ENCODE results near the gene CST6.
"Not testable (repeated sequence)": the region's sequence is repeated elsewhere in the genome, so short reads cannot be mapped to it uniquely, and the experiment has no call there.

Gene CST6

DNA sequence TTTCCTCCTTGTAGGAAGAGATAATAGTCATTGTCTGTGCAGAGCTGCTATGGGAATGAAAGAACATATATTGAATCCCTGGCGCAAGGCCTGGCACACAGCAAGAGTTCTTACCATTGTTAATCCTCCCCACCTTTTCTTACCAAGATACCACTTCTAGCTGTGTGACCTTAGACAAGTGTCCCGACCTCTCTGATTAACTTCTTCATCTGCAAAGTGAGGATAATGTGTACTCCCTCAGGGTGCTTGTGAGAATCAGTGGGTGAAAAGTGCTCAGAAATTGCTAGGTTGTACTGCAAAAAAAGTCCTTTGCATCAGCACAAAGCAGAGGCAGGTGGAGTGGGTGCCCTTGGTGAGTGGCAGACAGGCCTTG, 3.7 kb upstream of the CST6 start:
- in situ Hi-C loops (cut with HindIII; ENCODE audit: low sequenced_read_pairs), result no loop called here
- DNase-seq (ENCODE audit: low read depth, low spot score), result no peak
- TF ChIP-seq, protein P1, sequence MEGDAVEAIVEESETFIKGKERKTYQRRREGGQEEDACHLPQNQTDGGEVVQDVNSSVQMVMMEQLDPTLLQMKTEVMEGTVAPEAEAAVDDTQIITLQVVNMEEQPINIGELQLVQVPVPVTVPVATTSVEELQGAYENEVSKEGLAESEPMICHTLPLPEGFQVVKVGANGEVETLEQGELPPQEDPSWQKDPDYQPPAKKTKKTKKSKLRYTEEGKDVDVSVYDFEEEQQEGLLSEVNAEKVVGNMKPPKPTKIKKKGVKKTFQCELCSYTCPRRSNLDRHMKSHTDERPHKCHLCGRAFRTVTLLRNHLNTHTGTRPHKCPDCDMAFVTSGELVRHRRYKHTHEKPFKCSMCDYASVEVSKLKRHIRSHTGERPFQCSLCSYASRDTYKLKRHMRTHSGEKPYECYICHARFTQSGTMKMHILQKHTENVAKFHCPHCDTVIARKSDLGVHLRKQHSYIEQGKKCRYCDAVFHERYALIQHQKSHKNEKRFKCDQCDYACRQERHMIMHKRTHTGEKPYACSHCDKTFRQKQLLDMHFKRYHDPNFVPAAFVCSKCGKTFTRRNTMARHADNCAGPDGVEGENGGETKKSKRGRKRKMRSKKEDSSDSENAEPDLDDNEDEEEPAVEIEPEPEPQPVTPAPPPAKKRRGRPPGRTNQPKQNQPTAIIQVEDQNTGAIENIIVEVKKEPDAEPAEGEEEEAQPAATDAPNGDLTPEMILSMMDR (IDR thresholded peaks at IDR 0.05; ENCODE audit: low read depth, low read length), result no peak
- no peak overlapping the region for H3K4me3 ChIP-seq (ENCODE audit: low read depth, low read length)

DNA sequence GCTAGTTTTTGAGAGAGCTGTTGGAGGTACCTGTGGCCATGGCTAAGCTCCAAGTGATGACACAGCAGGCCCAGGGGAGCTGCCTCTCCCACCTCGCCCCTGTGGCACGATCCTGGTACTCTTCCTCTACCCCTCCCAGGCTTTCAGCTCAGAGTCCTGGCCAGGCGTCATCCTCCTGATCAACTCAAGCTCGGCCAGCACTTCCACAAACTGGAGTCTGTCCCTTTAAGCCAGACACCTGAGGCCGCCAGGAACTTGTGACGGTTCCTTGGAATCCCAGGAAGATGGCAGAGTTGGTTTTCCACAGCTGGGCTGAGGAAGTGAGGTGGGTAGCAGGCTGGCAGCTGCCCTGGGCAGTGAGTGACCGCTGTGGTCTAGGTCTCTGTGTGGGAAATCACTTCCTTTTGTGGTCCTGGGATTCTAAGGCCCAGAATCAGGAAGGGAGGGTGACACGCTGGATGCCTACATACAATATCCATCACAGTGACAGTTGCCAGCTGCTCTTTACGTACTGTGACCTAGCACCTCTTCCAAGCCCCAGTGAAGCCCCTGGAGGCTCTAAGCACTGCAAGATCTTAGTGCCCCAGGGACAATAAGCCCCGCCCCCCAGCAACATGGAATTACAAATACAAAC, 3.2 kb upstream of the CST6 start:
- TF ChIP-seq, protein P1 (IDR thresholded peaks at IDR 0.05; ENCODE audit: low read depth, low read length), result no peak
- in situ Hi-C loops (cut with HindIII; ENCODE audit: low sequenced_read_pairs), result no loop called here
- no peak for DNase-seq (ENCODE audit: low read depth, low spot score)
- no peak overlapping the region for H3K4me3 ChIP-seq (ENCODE audit: low read depth, low read length)

DNA sequence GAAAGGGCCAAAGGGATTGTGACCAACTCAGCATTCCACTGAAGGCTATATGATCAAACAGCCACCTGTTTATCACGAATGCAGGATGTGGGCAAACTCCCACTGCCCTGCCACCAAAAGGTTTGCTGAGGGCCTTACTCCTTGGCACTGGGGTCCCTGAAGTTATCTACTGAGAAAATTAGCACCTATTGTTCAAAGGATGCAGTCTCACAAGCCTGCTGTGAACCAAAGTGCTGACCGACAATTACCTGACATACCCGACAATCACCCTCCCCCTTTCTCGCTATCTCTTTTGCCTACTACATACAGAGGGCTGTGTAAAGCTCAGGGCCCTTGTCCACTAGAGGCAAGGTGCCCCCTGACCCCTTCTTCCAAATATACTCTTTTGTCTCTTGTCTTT, 1.8 kb upstream of the CST6 start:
- DNase-seq (ENCODE audit: low read depth, low spot score); in situ Hi-C loops (cut with HindIII; ENCODE audit: low sequenced_read_pairs): not testable (repeated sequence)

DNA sequence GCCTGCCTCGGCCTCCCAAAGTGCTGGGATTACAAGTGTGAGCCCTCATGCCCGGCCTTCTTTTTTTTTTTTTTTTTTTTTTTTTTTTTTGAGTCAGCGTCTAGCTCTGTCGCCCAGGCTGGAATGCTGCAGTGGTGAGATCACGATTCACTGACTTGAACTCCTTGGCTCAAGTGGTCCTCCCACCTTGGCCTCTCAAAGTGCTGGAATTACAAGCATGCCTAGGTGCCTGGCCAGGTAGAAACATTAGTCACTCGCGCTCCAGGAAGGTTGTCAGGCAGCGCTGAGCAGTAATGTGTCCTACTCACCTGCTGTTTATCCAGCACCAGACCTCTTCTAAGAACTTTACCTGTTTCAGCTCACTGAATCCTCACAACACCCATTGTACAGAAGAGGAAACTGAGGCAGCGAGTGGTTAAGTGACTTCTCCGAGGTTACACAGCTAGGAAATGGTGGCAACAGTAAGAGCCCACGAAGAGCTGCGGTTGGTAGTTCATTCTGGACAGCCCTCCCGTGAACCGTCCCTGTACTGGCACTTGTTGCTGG, 496 bp upstream of the CST6 start:
- TF ChIP-seq, protein P1 (IDR thresholded peaks at IDR 0.05; ENCODE audit: low read depth, low read length), result no peak
- DNase-seq (ENCODE audit: low read depth, low spot score), result peak; percentile 40
- in situ Hi-C loops (cut with HindIII; ENCODE audit: low sequenced_read_pairs), result no loop called here
- no peak overlapping the region for H3K4me3 ChIP-seq (ENCODE audit: low read depth, low read length)

More for the DNA sequence above, 1.8 kb upstream of the CST6 start:
- H3K4me3 ChIP-seq (ENCODE audit: low read depth, low read length), result not testable (repeated sequence)

DNA sequence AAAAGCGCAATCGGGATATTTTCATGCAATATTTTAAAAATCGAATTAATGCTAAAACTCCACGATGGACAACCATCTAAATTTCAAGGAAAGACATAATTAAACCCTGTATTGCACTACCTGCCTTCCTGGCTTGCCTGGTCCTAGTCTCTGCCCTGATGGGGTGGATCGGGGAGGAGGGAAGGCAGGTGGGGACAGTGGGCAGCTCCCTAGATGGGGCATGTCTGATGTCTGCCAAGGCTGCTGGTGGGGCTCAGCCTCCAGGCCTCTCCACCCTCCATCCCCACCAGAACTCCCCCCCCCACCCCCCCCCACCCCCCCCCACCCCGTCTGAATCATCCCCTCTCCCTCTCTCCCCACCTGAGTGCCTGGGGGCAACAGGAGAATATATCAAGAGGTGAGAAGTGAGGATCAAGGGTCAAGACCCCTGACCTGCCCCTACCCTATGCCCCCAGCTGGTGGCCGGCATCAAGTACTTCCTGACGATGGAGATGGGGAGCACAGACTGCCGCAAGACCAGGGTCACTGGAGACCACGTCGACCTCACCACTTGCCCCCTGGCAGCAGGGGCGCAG, 650 bp downstream of the CST6 start:
- in situ Hi-C loops (cut with HindIII; ENCODE audit: low sequenced_read_pairs), result no loop called here
- TF ChIP-seq, protein P1 (IDR thresholded peaks at IDR 0.05; ENCODE audit: low read depth, low read length), result no peak
- DNase-seq (ENCODE audit: low read depth, low spot score), result no peak
- no peak overlapping the region for H3K4me3 ChIP-seq (ENCODE audit: low read depth, low read length)

DNA sequence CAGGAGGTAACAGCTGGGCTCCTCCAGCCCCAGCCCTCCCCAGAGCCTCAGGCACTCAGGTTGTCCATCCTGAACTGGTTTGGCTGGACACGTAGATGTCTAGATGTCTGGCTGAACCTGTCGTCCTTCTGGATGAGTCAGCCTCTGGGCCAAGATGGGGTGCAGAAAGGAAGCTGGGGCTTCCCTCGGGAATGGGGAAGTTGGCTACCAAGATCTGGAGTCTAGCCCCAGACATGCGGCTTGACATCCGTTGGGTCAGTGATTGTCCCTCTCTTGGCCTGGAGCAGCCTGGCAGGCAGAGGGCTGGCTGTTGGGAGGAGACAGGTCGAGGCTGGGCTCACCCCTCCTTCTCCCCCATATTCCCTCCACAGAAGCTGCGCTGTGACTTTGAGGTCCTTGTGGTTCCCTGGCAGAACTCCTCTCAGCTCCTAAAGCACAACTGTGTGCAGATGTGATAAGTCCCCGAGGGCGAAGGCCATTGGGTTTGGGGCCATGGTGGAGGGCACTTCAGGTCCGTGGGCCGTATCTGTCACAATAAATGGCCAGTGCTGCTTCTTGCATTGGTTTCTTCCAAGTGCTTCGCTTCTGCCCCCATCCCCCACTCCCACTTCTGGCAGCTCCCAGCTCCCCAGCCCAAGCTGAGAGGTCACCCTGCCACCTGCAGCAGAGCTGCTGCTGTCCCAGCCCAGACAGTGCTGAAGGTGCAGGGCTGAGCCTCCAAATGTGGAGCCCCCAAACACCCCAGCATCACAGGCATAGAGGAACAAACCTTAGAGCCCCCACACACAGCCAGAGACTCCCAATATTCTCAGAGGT, 1.3 kb downstream of the CST6 start:
- no peak for DNase-seq (ENCODE audit: low read depth, low spot score)
- TF ChIP-seq, protein P1 (IDR thresholded peaks at IDR 0.05; ENCODE audit: low read depth, low read length), result no peak
- in situ Hi-C loops (cut with HindIII; ENCODE audit: low sequenced_read_pairs), result no loop called here
- H3K4me3 ChIP-seq (ENCODE audit: low read depth, low read length), result no peak overlapping the region

DNA sequence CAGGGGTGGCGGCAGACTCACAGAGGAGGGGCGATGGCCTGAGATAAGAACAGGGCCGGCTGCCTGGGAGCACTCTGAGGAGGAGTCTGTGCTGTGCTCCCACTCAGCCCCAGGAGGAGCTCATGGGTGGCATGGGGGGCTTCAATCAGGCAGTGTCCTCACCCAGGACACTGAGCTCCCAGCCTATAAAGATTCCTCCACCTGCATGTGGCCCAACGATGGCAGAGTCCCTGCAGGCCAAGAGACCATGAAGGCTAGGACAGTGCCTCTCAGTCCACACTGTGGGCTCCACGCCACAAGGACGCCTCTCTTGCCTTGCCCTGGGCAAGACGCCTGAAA, 1.9 kb downstream of the CST6 start:
- TF ChIP-seq, protein P1 (IDR thresholded peaks at IDR 0.05; ENCODE audit: low read depth, low read length), result no peak
- no peak overlapping the region for H3K4me3 ChIP-seq (ENCODE audit: low read depth, low read length)
- DNase-seq (ENCODE audit: low read depth, low spot score), result no peak
- in situ Hi-C loops (cut with HindIII; ENCODE audit: low sequenced_read_pairs), result no loop called here
